K562 (cell line): ENCODE measurements around the gene CPNE1. TPM values are rescaled to one million over a fixed set of nuclear protein-coding genes. Genes with fewer than 3 reads are reported as not detected.

Experiments used
- ATAC-seq: fragments of 200-7000 bp; cut with Tn5 transposase; 3 replicates; pipeline ENCODE4 v1.9.1; 2020; ENCODE audit warnings: moderate library complexity
- BruUV-seq: library from RNA; stranded (reverse); fragments of 400-500 nt; replicated peaks from 2 replicates; lab custom pipeline; 2021; lab: Mats Ljungman, UMichigan
- CTCF ChIA-PET: fragments of 300-600 bp; formaldehyde crosslinking; extraction: SDS; loops from one replicate; lab custom pipeline; 2021; ENCODE audit warnings: low intra/inter-chr PET ratio; lab: Yijun Ruan, JAX
- POLR2A ChIA-PET: fragments of 300-600, 350-650 bp; sonication (Branson Sonifier 250); formaldehyde crosslinking; extraction: SDS; loops from one replicate; lab custom pipeline; 2021; ENCODE audit warnings: antibody characterized with exemption, inconsistent platforms; lab: Yijun Ruan, JAX
- DNase-seq, 4 experiments: peaks; one replicate each; pipeline versions ENCODE4 v3.0.0 to v3.0.0-alpha.2; 2011 to 2018; ENCODE audit warnings: low spot score in 3 of 4, mixed read lengths in 3 of 4; ENCODE audit errors: extremely low read depth in 1 of 4
- FAIRE-seq: peaks from 2 replicates; lab custom pipeline; 2011; peaks lifted over from hg19 to GRCh38; lab: Jason Lieb, UNC
- H2AFZ ChIP-seq: 2 replicates; pipeline ENCODE4 v1.6.0; 2011; ENCODE audit warnings: low read depth, low read length, control low read depth, inconsistent platforms
- H3K27ac ChIP-seq: fragments of 200-600 bp; 3 replicates; pipeline ENCODE4 v1.8.0; 2011; ENCODE audit warnings: low read depth, mild to moderate bottlenecking, control low read depth, inconsistent platforms, low read length, moderate library complexity, mixed read lengths; ENCODE audit errors: extremely low read depth
- H3K27me3 ChIP-seq, 2 experiments: fragments of 300-600 bp in 1 of 2; 2 replicates in 1 of 2; 3 replicates in 1 of 2; pipeline versions ENCODE4 v1.6.0 to v1.8.0; 2011; ENCODE audit warnings: inconsistent platforms in 2 of 2, low read length in 2 of 2, mild to moderate bottlenecking in 1 of 2, mixed read lengths in 1 of 2, moderate library complexity in 1 of 2; ENCODE audit not compliant: control insufficient read depth in 2 of 2, insufficient read depth in 2 of 2
- H3K36me3 ChIP-seq: fragments of 300-600 bp; 3 replicates; pipeline ENCODE4 v1.8.0; 2011; ENCODE audit warnings: mild to moderate bottlenecking, low read length, inconsistent platforms; ENCODE audit not compliant: control insufficient read depth, insufficient read depth
- H3K4me1 ChIP-seq, 2 experiments: fragments of 200-600 bp in 1 of 2; replicated peaks in 1 of 2; 2 replicates in 1 of 2; 3 replicates in 1 of 2; pipeline versions ENCODE4 v1.5.1 to v1.8.0; 2011; ENCODE audit warnings: inconsistent platforms in 2 of 2, low read length in 2 of 2, mild to moderate bottlenecking in 1 of 2, mixed read lengths in 1 of 2, moderate library complexity in 1 of 2; ENCODE audit not compliant: control insufficient read depth in 2 of 2, insufficient read depth in 2 of 2
- H3K4me2 ChIP-seq: 2 replicates; pipeline ENCODE4 v1.6.1; 2011; ENCODE audit warnings: low read length, control low read depth, inconsistent platforms, mixed read lengths; ENCODE audit not compliant: insufficient read depth
- H3K4me3 ChIP-seq: fragments of 200-600 bp; sonication (generic), shearing (Covaris generic); 2 replicates; pipeline ENCODE4 v1.5.1; 2016; ENCODE audit warnings: control low read depth, inconsistent platforms
- H3K79me2 ChIP-seq: fragments of 200-600 bp; 3 replicates; pipeline ENCODE4 v1.8.0; 2011; ENCODE audit warnings: low read length, inconsistent platforms; ENCODE audit not compliant: control insufficient read depth, insufficient read depth
- H3K9ac ChIP-seq, 2 experiments: 2 replicates each; pipeline versions ENCODE4 v1.6.0 to v1.6.1; 2011; ENCODE audit warnings: low read depth in 2 of 2, low read length in 2 of 2, control low read depth in 1 of 2, inconsistent platforms in 1 of 2, mild to moderate bottlenecking in 1 of 2, mixed read lengths in 1 of 2; ENCODE audit not compliant: insufficient read depth in 1 of 2
- H3K9me1 ChIP-seq: one replicate; pipeline ENCODE4 v1.6.0; 2011; ENCODE audit warnings: inconsistent platforms, mild to moderate bottlenecking, low read length, moderate library complexity; ENCODE audit not compliant: control insufficient read depth, insufficient read depth
- H3K9me3 ChIP-seq: replicated peaks from 2 replicates; pipeline ENCODE4 v1.5.1; 2011; ENCODE audit warnings: low read depth, low read length, inconsistent platforms; ENCODE audit not compliant: control insufficient read depth, insufficient read depth
- H4K20me1 ChIP-seq: replicated peaks from 2 replicates; pipeline ENCODE4 v1.6.1; 2011; ENCODE audit warnings: low read length, inconsistent platforms, mixed read lengths; ENCODE audit not compliant: control insufficient read depth, insufficient read depth
- BCOR ChIP-seq: fragments of 450-650 bp; IDR thresholded peaks from 2 replicates; pipeline ENCODE4 v1.6.1; 2016
- BRF1 ChIP-seq: IDR thresholded peaks from 3 replicates; pipeline ENCODE4 v1.6.1; 2011; ENCODE audit warnings: borderline replicate concordance, mild to moderate bottlenecking; ENCODE audit not compliant: insufficient read length; ENCODE audit errors: extremely low read depth
- GABPB1 ChIP-seq: sonication (generic); formaldehyde crosslinking; IDR thresholded peaks from 2 replicates; pipeline ENCODE4 v1.8.0; 2022; ENCODE audit warnings: mild to moderate bottlenecking, missing genetic modification reagents
- IFI16 ChIP-seq: fragments of 250-450 bp; sonication (Bioruptor Pico); IDR thresholded peaks from 2 replicates; pipeline ENCODE4 v2.1.2; 2022; ENCODE audit warnings: mild to moderate bottlenecking, inconsistent platforms
- MYNN ChIP-seq, 2 experiments: sonication (generic); formaldehyde crosslinking in 1 of 2; IDR thresholded peaks; 2 replicates each; pipeline versions ENCODE4 v1.5.0 to v1.6.1; 2016 to 2020; ENCODE audit warnings: antibody characterized with exemption in 1 of 2, missing genetic modification reagents in 1 of 2
- PTRF ChIP-seq: fragments of 450-650 bp; IDR thresholded peaks from 2 replicates; pipeline ENCODE4 v1.6.1; 2016; ENCODE audit warnings: mild to moderate bottlenecking, missing genetic modification characterization, missing compliant biosample characterization
- RFX1 ChIP-seq: fragments of 450-650 bp; IDR thresholded peaks from 2 replicates; pipeline ENCODE4 v1.6.1; 2016; ENCODE audit warnings: mild to moderate bottlenecking, moderate library complexity
- SMAD3 ChIP-seq: fragments of 450-650 bp; formaldehyde crosslinking; conservative IDR thresholded peaks from 2 replicates; pipeline ENCODE4 v1.4.0; 2020; ENCODE audit warnings: mild to moderate bottlenecking
- TBL1XR1 ChIP-seq, 2 experiments: IDR thresholded peaks; 2 replicates each; pipeline ENCODE4 v1.6.1; 2012; ENCODE audit warnings: improper control_type of control experiment in 2 of 2, low read length in 2 of 2, mild to moderate bottlenecking in 1 of 2
- ZNF507 ChIP-seq: conservative IDR thresholded peaks from 2 replicates; pipeline ENCODE4 v1.6.1; 2017; ENCODE audit warnings: missing genetic modification characterization, missing compliant biosample characterization
- WGBS: fragments of 100-300 bp; shearing (Covaris generic); methylation state at CpG from one replicate; pipeline ENCODE4 v1.1.6; 2016; ENCODE audit warnings: low coverage, mixed read lengths; ENCODE audit not compliant: insufficient coverage; ENCODE audit errors: missing lambda C conversion rate; 5-methylcytosine and 5-hydroxymethylcytosine counted together
- in situ Hi-C: fragments of 300-500 bp; cut with MboI; formaldehyde crosslinking; loops from 4 replicates; pipeline ENCODE4 v1.15.0; 2018; ENCODE audit warnings: inconsistent platforms, mixed read lengths
- intact Hi-C: fragments of 100-400 bp; cut with micrococcal nuclease; formaldehyde crosslinking; loops from 2 replicates; pipeline ENCODE4 v1.14.2; 2022
- polyA plus RNA-seq, 8 experiments: library from polyadenylated mRNA; depleted of rRNA in 4 of 8; stranded (reverse) in 5 of 8; unstranded in 3 of 8; fragments of >200 nt; fragmentation: Nextera tagmentation in 2 of 8; fragmentation: Illumina TruSeq in 1 of 8; extraction: Ambion mirVana in 2 of 8; extraction: Trizol in 1 of 8; gene quantifications; 2 replicates each; pipeline versions ENCODE4 v1.2.1 to v1.2.3, GENCODE V29; 2011 to 2014; ENCODE audit warnings: inconsistent platforms in 1 of 8, missing spikeins in 1 of 8
- total RNA-seq, 7 experiments: library from RNA; depleted of rRNA in 6 of 7; stranded (reverse); fragments of >200 nt in 6 of 7; fragmentation: Illumina TruSeq in 2 of 7; extraction: Trizol in 2 of 7; gene quantifications; 2 replicates each; pipeline versions ENCODE4 v1.2.1 to v1.2.3, GENCODE V29; 2011 to 2021; ENCODE audit warnings: low replicate concordance in 1 of 7
- TF ChIP-seq, protein P1 (sequence below): fragments of 250-450 bp; sonication (Bioruptor Pico); IDR thresholded peaks from 2 replicates; pipeline ENCODE4 v1.4.0; 2020; ENCODE audit warnings: mild to moderate bottlenecking, moderate library complexity
- TF ChIP-seq, protein P2 (sequence below): sonication (generic); formaldehyde crosslinking; IDR thresholded peaks from 2 replicates; pipeline ENCODE4 v1.8.0; 2022; ENCODE audit warnings: missing genetic modification reagents, mild to moderate bottlenecking, borderline replicate concordance

CPNE1 gene
- total and polyA plus RNA-seq, 9 of the 15 experiments (the other 6 are each of a cell fraction or from before 2014, with no cell fraction given): 42.1 to 102 (median 56.0) TPM

DNA sequence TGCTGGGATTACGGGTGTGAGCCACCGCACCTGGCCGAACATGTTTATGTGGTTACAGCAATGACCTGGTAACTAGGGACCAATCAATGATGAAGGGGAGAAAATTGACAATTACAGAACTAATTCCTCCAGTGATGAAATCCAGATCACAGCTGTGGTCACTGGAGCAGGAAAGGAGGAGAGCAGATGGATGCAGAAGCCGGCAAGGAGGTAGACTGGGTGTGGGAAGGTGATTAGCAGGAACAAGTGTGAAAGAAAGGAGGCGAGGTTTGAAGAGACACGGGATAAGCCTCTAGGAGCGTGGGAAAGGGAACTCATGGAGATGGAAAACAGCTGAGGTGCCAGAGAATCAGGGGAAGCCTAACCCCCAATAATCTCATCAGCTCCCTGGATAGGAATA, 66.2 kb downstream of the CPNE1 start (continued):
- no peak for TF ChIP-seq GABPB1
- TF ChIP-seq, all 486 proteins: peak for 0

DNA sequence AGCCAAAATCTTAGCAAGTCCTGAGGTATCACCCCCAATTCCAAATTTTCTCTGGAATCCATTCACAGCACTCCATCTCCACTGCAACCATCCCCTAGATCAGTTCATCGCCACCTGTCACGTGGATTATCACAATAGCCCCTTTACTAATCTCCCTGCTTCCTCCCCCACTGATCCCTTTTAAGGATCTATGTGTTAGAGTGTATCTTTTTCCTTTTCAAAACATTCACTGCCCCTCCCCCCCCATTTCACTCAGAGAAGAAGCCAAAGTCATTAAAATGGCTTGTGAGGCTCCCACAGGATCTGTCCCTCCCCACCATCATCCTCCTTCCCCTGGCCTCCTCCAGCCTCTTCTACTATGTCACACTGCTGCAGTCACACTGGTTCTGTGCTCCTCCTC, 67.5 kb downstream of the CPNE1 start:
- ATAC-seq (no peak), FAIRE-seq (no peak), DNase-seq (no peak)
- Histone ChIP-seq H4K20me1 (no peaks in the 10 kb centered on the region), H3K9ac (no peak overlapping the region), H3K4me1 (peaks cover 0 to 33% of the 10 kb centered on the region in 2 experiments; a peak in 4 of 5 replicates), H3K36me3 (no peaks in the 10 kb centered on the region), H3K79me2 (no peaks in the 10 kb centered on the region), H3K9me1 (no peaks in the 10 kb centered on the region), H3K27ac (no peak overlapping the region), H2AFZ (no peak overlapping the region), H3K4me2 (no peak overlapping the region), H3K9me3 (no peaks in the 10 kb centered on the region), H3K4me3 (no peak overlapping the region), H3K27me3 (peaks cover 0 to 35% of the 10 kb centered on the region in 2 experiments; a peak in 4 of 5 replicates)
- TF ChIP-seq ZNF507 (no peak), SMAD3 (no peak), BRF1 (no peak), RFX1 (no peak), MYNN (IDR thresholded peaks at IDR 0.05) (no peak), MYNN (CRISPR knock-in tag; IDR thresholded peaks at IDR 0.05) (no peak), IFI16 (CRISPR knock-in tag) (no peak), BCOR (no peak), TBL1XR1 (IDR thresholded peaks at IDR 0.05; ENCODE audit: low read length in 2 of 2) (no peak), PTRF (no peak)
- TF ChIP-seq, protein P1, sequence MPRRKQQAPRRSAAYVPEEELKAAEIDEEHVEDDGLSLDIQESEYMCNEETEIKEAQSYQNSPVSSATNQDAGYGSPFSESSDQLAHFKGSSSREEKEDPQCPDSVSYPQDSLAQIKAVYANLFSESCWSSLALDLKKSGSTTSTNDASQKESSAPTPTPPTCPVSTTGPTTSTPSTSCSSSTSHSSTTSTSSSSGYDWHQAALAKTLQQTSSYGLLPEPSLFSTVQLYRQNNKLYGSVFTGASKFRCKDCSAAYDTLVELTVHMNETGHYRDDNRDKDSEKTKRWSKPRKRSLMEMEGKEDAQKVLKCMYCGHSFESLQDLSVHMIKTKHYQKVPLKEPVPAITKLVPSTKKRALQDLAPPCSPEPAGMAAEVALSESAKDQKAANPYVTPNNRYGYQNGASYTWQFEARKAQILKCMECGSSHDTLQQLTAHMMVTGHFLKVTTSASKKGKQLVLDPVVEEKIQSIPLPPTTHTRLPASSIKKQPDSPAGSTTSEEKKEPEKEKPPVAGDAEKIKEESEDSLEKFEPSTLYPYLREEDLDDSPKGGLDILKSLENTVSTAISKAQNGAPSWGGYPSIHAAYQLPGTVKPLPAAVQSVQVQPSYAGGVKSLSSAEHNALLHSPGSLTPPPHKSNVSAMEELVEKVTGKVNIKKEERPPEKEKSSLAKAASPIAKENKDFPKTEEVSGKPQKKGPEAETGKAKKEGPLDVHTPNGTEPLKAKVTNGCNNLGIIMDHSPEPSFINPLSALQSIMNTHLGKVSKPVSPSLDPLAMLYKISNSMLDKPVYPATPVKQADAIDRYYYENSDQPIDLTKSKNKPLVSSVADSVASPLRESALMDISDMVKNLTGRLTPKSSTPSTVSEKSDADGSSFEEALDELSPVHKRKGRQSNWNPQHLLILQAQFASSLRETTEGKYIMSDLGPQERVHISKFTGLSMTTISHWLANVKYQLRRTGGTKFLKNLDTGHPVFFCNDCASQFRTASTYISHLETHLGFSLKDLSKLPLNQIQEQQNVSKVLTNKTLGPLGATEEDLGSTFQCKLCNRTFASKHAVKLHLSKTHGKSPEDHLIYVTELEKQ (CRISPR knock-in tag): no peak
- TF ChIP-seq, protein P2, sequence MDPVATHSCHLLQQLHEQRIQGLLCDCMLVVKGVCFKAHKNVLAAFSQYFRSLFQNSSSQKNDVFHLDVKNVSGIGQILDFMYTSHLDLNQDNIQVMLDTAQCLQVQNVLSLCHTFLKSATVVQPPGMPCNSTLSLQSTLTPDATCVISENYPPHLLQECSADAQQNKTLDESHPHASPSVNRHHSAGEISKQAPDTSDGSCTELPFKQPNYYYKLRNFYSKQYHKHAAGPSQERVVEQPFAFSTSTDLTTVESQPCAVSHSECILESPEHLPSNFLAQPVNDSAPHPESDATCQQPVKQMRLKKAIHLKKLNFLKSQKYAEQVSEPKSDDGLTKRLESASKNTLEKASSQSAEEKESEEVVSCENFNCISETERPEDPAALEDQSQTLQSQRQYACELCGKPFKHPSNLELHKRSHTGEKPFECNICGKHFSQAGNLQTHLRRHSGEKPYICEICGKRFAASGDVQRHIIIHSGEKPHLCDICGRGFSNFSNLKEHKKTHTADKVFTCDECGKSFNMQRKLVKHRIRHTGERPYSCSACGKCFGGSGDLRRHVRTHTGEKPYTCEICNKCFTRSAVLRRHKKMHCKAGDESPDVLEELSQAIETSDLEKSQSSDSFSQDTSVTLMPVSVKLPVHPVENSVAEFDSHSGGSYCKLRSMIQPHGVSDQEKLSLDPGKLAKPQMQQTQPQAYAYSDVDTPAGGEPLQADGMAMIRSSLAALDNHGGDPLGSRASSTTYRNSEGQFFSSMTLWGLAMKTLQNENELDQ (CRISPR knock-in tag): no peak
- no TSS peak for BruUV-seq
- WGBS: 0% methylated on average over 2 of the region's 2 CpGs
- intact Hi-C loops: no loop called here
- POLR2A ChIA-PET: interaction anchor here (0.6 kb wide), 1 partner anchor 100 kb away, joined by 4 read pairs; no protein-coding TSS in a partner anchor
- in situ Hi-C loops: no loop called here
- CTCF ChIA-PET: no interaction called here
